SHP77 treated with DMSO at 0.1 percent for 48 hours (cell line): ENCODE results near the gene RAB11A.
A peak's percentile ranks its signal among the peaks of the same experiment; 100 is the strongest.

Source experiments
- DNase-seq: peaks from one replicate; lab custom pipeline; 2025; lab: John Stamatoyannopoulos, UW

The RAB11A gene

DNA sequence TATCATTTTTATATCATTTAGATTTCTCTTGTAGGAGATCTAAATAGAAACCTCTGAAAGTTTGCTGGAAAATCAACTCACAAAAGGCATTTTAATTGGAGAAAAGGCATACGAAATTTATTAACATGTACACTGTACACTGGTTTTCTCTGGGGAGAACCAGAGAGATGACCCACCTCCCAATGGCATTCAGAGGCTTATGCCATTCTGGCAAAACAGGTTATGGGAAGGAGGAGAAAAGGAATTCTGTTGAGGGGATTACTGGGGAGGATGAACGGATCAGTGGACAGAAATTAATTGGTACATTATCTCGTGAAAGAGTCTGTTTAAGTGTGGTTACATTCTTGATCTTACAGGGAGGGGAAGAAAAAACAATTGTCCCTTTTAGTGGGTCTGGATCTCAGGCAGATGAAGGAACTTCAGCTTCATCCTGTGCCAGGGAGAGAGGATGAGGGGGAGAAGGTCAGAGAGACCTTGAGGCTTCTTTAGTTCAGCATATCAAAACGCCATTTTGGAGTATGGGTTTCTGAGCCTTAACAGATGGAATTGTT lies 16.5 kb downstream of the RAB11A start:
- no peak for DNase-seq

DNA sequence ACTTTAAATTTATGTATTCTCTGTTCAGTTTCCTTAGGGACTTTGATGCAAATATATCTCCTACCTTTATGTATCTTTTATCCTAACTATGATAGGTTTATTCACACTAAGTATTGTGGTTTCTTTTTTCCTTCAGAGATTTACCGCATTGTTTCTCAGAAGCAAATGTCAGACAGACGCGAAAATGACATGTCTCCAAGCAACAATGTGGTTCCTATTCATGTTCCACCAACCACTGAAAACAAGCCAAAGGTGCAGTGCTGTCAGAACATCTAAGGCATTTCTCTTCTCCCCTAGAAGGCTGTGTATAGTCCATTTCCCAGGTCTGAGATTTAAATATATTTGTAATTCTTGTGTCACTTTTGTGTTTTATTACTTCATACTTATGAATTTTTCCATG lies 18.3 kb downstream of the RAB11A start:
- no peak for DNase-seq

- DNase-seq = no peak
These were observed 19.7 kb downstream of the RAB11A start for GRCh38 chr15:65888981-65889380.

GRCh38 chr15:65893060-65893459 lies 23.8 kb downstream of the RAB11A start:
- no peak for DNase-seq

GRCh38 chr15:65896236-65896635 lies 26.9 kb downstream of the RAB11A start:
- no peak for DNase-seq

GRCh38 chr15:65900488-65900887 lies 31.2 kb downstream of the RAB11A start:
- no peak for DNase-seq

GRCh38 chr15:65901336-65901735 lies 32.0 kb downstream of the RAB11A start:
- DNase-seq = no peak

DNA sequence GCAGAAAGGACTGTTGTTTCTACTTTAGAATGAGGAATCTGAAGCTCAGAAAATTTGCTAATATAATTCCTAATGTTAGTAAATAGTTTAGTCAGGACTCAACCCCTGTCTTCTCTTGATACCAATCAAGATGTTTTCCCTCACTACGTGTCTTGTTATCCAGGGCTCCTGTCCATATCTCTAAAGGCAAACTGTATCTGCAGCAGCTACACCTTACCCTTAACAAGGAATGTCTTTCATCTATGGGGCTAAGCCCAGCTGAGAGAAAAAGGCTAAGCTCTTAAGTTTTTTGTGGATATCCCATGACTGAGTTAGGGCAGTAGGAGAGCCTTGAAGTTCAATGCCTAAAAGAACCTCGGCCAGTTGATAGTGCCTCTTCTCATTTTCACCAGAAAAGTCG lies 32.5 kb downstream of the RAB11A start:
- DNase-seq = no peak

GRCh38 chr15:65902373-65902772 lies 33.1 kb downstream of the RAB11A start:
- DNase-seq = peak; percentile 37

- no peak for DNase-seq
These were observed 34.2 kb downstream of the RAB11A start for GRCh38 chr15:65903296-65904073.

DNA sequence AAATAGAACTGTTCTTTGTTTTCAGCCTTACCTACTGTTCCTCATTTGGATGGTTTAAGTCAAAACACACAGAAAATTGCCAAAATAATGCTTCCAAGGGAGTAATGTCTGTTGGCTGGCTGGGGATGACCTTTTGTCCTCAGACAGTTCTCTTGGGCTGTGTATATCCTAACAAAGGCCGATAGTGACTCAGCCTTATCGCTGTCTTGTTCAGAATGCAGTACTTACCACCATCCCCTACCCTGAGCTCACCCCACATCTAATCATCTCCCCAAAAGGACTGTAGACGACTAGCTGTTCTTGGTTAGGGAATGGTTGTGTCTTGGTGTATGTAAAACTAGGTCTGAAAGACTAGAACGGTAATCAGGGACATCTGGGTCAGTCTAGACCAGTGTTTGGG lies 35.0 kb downstream of the RAB11A start:
- DNase-seq = no peak

DNA sequence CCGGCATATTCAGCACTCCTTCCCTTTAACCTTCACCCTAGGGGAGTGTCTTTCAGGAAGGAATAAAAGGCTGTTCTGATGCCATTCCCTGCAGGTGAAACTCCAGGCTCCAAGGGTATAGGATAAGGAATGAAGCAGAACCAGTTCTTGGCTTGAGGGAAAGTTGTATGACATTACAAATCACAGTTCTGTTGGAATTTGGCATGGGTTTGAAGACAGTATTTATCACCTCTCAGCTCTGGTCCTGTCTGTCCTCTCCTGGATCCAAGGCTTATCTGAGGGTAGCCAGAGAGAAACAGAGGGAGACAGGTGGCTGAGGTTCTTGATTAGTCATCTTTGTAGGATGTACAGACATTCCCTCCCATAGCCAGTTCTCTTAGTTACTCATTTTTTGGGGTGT lies 37.1 kb downstream of the RAB11A start:
- DNase-seq = no peak

DNA sequence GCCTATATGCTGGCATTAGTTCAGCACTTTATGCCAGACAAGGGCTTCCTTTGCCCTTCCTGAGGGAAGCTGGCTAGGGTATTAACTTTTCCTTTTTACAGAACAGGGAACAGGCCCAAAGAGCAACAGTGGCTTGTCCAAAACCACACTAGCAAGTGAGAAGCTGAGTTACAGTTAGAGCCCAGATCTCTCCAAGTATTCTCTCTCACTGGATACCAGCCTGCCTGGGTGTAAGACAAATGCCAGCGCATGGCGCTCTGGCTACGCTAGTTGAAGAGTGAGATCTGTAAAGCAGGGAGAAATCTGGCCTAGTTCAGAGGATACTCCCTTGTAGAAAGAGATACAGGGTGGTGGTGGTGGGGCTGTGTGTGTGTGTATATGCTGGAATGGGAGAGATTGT lies 38.4 kb downstream of the RAB11A start:
- DNase-seq = no peak

- no peak for DNase-seq
These were observed 39.6 kb downstream of the RAB11A start for GRCh38 chr15:65908876-65909275.

DNA sequence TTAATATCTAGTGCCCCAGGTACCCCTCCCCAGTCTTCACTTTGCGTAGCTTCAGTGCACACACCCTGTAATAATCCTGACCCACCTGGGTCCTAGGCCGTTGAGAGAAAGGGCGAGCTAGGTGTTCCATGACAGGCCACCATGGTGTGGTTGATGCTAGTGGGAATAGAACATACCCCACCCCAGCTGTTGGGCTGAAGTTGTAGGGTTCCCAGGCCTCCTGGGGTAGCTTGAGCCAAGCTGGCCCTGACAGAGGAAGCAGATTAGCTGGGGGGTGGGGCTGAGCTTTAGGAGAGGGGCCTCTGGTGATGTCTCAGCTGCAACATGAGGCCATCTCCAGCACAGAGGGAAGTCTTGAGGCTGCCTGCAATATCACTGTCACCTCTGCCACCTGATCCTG lies 40.5 kb downstream of the RAB11A start:
- no peak for DNase-seq

DNA sequence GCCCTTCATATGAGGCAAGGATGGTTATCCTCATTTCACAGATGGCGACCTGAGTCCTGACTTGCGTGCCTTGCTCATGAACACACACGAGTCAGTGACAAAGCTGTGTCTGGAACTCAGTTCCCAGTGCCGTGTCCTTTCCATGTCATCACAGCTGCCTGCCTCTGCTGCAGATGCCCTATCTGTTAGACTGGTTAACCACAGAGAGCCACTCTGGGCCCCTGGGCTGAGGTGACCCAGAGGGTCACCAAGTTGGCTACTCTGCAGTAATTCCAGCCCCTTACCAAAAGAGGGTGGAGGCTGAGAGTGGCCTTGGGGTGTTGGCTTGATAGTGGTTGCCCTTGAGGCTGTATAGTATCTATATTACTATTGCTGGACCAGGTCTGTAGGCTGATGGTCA lies 41.0 kb downstream of the RAB11A start:
- DNase-seq = no peak

- DNase-seq = no peak
These were observed 42.9 kb downstream of the RAB11A start for GRCh38 chr15:65912235-65912634.

GRCh38 chr15:65913631-65914199 lies 44.4 kb downstream of the RAB11A start:
- no peak for DNase-seq

DNA sequence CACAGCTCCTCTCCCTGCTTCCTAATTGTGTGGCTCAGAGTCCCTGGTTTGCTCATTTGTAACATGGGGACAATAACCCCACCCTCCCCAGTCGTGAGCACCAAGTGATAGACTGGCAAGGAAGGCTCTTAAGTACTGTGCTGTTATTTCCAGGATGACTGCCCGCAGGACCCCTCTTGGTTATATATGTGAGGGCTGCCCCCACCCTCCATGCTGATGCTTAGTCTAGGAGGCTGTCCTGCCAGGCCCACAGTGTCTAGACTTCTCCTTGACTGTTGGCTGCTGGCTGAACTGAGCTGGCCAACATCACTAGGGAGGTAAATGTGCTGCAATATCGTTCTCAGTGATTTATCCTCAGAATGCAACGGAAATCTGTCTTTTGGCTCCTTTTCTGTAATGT lies 45.1 kb downstream of the RAB11A start:
- DNase-seq = no peak

- DNase-seq = no peak
These were observed 46.0 kb downstream of the RAB11A start for GRCh38 chr15:65914981-65915925.

GRCh38 chr15:65916041-65916663 lies 46.9 kb downstream of the RAB11A start:
- peak; percentile 7 for DNase-seq
